WTC11 (cell line): ENCODE measurements around the gene IL10RA. TPM values are rescaled to one million over a fixed set of nuclear protein-coding genes. Genes with fewer than 3 reads are reported as not detected.

Experiments
- ATAC-seq: fragments of 200-7000 bp; cut with Tn5 transposase; 2 replicates; pipeline ENCODE4 v1.10.0; 2021; ENCODE audit warnings: mild to moderate bottlenecking, moderate library complexity
- CTCF ChIA-PET: fragments of 300-600 bp; sonication (Branson Sonifier 250); formaldehyde crosslinking; loops from one replicate; lab custom pipeline; 2021; ENCODE audit warnings: antibody characterized with exemption; lab: Charles Lee
- POLR2A ChIA-PET: fragments of 350-600 bp; sonication (Branson Sonifier 250); formaldehyde crosslinking; loops from one replicate; lab custom pipeline; 2021; ENCODE audit warnings: antibody characterized with exemption; lab: Charles Lee
- DNase-seq: peaks from one replicate; pipeline ENCODE4 v3.0.0; 2021; ENCODE audit warnings: low spot score
- H3K27ac Mint-ChIP-seq: 2 replicates; pipeline ENCODE4 v1.8.0; 2021; ENCODE audit warnings: mixed read lengths
- H3K27me3 Mint-ChIP-seq: 2 replicates; pipeline ENCODE4 v1.8.0; 2021; ENCODE audit warnings: low read depth, mild to moderate bottlenecking, moderate library complexity, mixed read lengths
- H3K36me3 Mint-ChIP-seq: 2 replicates; pipeline ENCODE4 v1.8.0; 2021; ENCODE audit warnings: mixed read lengths
- H3K4me1 Mint-ChIP-seq: 2 replicates; pipeline ENCODE4 v1.8.0; 2022; ENCODE audit warnings: mixed read lengths
- H3K4me3 Mint-ChIP-seq: 2 replicates; pipeline ENCODE4 v1.8.0; 2021; ENCODE audit warnings: mild to moderate bottlenecking, moderate library complexity, mixed read lengths
- H3K9me3 Mint-ChIP-seq: 2 replicates; pipeline ENCODE4 v1.8.0; 2021; ENCODE audit warnings: mixed read lengths
- ELF4 ChIP-seq: sonication (generic); formaldehyde crosslinking; IDR thresholded peaks from 2 replicates; pipeline ENCODE4 v1.8.1; 2022; ENCODE audit warnings: low read depth, mild to moderate bottlenecking, moderate library complexity, missing genetic modification reagents
- EMX1 ChIP-seq: fragments of 250-450 bp; sonication (Bioruptor Pico); IDR thresholded peaks from 2 replicates; pipeline ENCODE4 v1.8.0; 2021; ENCODE audit warnings: mild to moderate bottlenecking
- FOXK1 ChIP-seq: sonication (generic); formaldehyde crosslinking; IDR thresholded peaks from 2 replicates; pipeline ENCODE4 v1.8.0; 2022; ENCODE audit warnings: mild to moderate bottlenecking, moderate library complexity, missing genetic modification reagents
- FOXP1 ChIP-seq: sonication (generic); formaldehyde crosslinking; IDR thresholded peaks from 2 replicates; pipeline ENCODE4 v1.8.0; 2022; ENCODE audit warnings: missing genetic modification reagents, mild to moderate bottlenecking, moderate library complexity, borderline replicate concordance
- GTF2I ChIP-seq: fragments of 250-450 bp; sonication (Bioruptor Pico); conservative IDR thresholded peaks from 2 replicates; pipeline ENCODE4 v1.4.0; 2021; ENCODE audit warnings: mild to moderate bottlenecking
- NR3C1 ChIP-seq: sonication (generic); formaldehyde crosslinking; conservative IDR thresholded peaks from 2 replicates; pipeline ENCODE4 v1.8.1; 2023; ENCODE audit warnings: low read depth, mild to moderate bottlenecking, missing genetic modification reagents
- SMAD4 ChIP-seq: sonication (generic); formaldehyde crosslinking; IDR thresholded peaks from 2 replicates; pipeline ENCODE4 v1.8.0; 2022; ENCODE audit warnings: mild to moderate bottlenecking, missing genetic modification reagents
- ZNF263 ChIP-seq: sonication (generic); formaldehyde crosslinking; IDR thresholded peaks from 2 replicates; pipeline ENCODE4 v1.8.1; 2022; ENCODE audit warnings: low read depth, mild to moderate bottlenecking, moderate library complexity, missing genetic modification reagents
- ZNF416 ChIP-seq: fragments of 250-450 bp; sonication (Bioruptor Pico); IDR thresholded peaks from 2 replicates; pipeline ENCODE4 v1.9.0; 2021; ENCODE audit warnings: mild to moderate bottlenecking, inconsistent platforms
- ZNF671 ChIP-seq: fragments of 250-450 bp; sonication (Bioruptor Pico); IDR thresholded peaks from 2 replicates; pipeline ENCODE4 v1.8.0; 2021; ENCODE audit warnings: mild to moderate bottlenecking
- total RNA-seq: library from RNA; stranded (reverse); gene quantifications from 3 replicates; pipeline ENCODE4 v1.2.3, GENCODE V29; 2021
- TF ChIP-seq, protein P1 (sequence below): sonication (generic); formaldehyde crosslinking; IDR thresholded peaks from 2 replicates; pipeline ENCODE4 v1.8.0; 2022; ENCODE audit warnings: mild to moderate bottlenecking, missing genetic modification reagents
- TF ChIP-seq, protein P2 (sequence below): sonication (generic); formaldehyde crosslinking; IDR thresholded peaks from 2 replicates; pipeline ENCODE4 v1.8.1; 2022; ENCODE audit warnings: mild to moderate bottlenecking, missing genetic modification reagents, moderate library complexity, borderline replicate concordance
- TF ChIP-seq, protein P3 (sequence below): sonication (generic); formaldehyde crosslinking; IDR thresholded peaks from 2 replicates; pipeline ENCODE4 v1.8.1; 2022; ENCODE audit warnings: low read depth, mild to moderate bottlenecking, moderate library complexity, missing genetic modification reagents, borderline replicate concordance
- TF ChIP-seq, protein P4 (sequence below): sonication (generic); formaldehyde crosslinking; IDR thresholded peaks from 2 replicates; pipeline ENCODE4 v1.8.1; 2023; ENCODE audit warnings: mild to moderate bottlenecking, missing genetic modification reagents, borderline replicate concordance
- TF ChIP-seq, protein P5 (sequence below): fragments of 250-450 bp; sonication (Bioruptor Pico); IDR thresholded peaks from 2 replicates; pipeline ENCODE4 v1.9.0; 2021; ENCODE audit warnings: mild to moderate bottlenecking, borderline replicate concordance

The IL10RA gene
- total RNA-seq, 1 experiment from 2014 or later: 0.74 TPM

GRCh38 chr11:117998664-117999353, 12.6 kb downstream of the IL10RA start:
- TF ChIP-seq, protein P1, sequence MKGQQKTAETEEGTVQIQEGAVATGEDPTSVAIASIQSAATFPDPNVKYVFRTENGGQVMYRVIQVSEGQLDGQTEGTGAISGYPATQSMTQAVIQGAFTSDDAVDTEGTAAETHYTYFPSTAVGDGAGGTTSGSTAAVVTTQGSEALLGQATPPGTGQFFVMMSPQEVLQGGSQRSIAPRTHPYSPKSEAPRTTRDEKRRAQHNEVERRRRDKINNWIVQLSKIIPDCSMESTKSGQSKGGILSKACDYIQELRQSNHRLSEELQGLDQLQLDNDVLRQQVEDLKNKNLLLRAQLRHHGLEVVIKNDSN (CRISPR knock-in tag): no peak
- no peak for TF ChIP-seq SMAD4 (CRISPR knock-in tag)
- no peak for TF ChIP-seq FOXP1 (CRISPR knock-in tag)
- TF ChIP-seq EMX1 (CRISPR knock-in tag): no peak
- ATAC-seq (no peak), DNase-seq (no peak)
- POLR2A ChIA-PET: no interaction called here
- Mint-ChIP-seq H3K27me3 (no peaks in the 10 kb centered on the region), H3K27ac (no peak overlapping the region), H3K4me3 (no peak overlapping the region), H3K9me3 (peaks cover 6% of the 10 kb centered on the region), H3K36me3 (no peaks in the 10 kb centered on the region), H3K4me1 (peaks cover 15% of the 10 kb centered on the region)
- CTCF ChIA-PET: no interaction called here

DNA sequence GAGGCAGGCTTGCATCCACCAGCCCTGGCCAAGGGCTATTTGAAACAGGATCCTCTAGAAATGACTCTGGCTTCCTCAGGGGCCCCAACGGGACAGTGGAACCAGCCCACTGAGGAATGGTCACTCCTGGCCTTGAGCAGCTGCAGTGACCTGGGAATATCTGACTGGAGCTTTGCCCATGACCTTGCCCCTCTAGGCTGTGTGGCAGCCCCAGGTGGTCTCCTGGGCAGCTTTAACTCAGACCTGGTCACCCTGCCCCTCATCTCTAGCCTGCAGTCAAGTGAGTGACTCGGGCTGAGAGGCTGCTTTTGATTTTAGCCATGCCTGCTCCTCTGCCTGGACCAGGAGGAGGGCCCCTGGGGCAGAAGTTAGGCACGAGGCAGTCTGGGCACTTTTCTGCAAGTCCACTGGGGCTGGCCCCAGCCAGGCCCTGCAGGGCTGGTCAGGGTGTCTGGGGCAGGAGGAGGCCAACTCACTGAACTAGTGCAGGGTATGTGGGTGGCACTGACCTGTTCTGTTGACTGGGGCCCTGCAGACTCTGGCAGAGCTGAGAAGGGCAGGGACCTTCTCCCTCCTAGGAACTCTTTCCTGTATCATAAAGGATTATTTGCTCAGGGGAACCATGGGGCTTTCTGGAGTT, 13.3 kb downstream of the IL10RA start:
- no peak for DNase-seq
- POLR2A ChIA-PET: no interaction called here
- CTCF ChIA-PET: no interaction called here
- H3K27ac Mint-ChIP-seq: no peak overlapping the region
- H3K36me3 Mint-ChIP-seq: no peaks in the 10 kb centered on the region
- no peak for ATAC-seq
- peaks cover 11% of the 10 kb centered on the region for H3K9me3 Mint-ChIP-seq
- peaks cover 13% of the 10 kb centered on the region for H3K4me1 Mint-ChIP-seq
- no peak overlapping the region for H3K4me3 Mint-ChIP-seq
- no peak for TF ChIP-seq ZNF416 (CRISPR knock-in tag)
- no peaks in the 10 kb centered on the region; the same call in 1 of the 2 replicates for H3K27me3 Mint-ChIP-seq

DNA sequence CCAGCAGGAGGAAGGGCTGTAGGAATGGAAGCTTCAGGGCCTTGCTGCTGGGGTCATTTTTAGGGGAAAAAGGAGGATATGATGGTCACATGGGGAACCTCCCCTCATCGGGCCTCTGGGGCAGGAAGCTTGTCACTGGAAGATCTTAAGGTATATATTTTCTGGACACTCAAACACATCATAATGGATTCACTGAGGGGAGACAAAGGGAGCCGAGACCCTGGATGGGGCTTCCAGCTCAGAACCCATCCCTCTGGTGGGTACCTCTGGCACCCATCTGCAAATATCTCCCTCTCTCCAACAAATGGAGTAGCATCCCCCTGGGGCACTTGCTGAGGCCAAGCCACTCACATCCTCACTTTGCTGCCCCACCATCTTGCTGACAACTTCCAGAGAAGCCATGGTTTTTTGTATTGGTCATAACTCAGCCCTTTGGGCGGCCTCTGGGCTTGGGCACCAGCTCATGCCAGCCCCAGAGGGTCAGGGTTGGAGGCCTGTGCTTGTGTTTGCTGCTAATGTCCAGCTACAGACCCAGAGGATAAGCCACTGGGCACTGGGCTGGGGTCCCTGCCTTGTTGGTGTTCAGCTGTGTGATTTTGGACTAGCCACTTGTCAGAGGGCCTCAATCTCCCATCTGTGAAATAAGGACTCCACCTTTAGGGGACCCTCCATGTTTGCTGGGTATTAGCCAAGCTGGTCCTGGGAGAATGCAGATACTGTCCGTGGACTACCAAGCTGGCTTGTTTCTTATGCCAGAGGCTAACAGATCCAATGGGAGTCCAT, 14.1 kb downstream of the IL10RA start:
- ATAC-seq: no peak
- no peak overlapping the region for H3K4me3 Mint-ChIP-seq
- peaks cover 11% of the 10 kb centered on the region for H3K4me1 Mint-ChIP-seq
- H3K27me3 Mint-ChIP-seq: no peaks in the 10 kb centered on the region; the same call in 1 of the 2 replicates
- DNase-seq: no peak
- H3K9me3 Mint-ChIP-seq: peaks cover 11% of the 10 kb centered on the region
- CTCF ChIA-PET: interaction anchor here (3.5 kb wide), 1 partner anchor 53 kb away, joined by 14 read pairs; no protein-coding TSS in a partner anchor
- no peaks in the 10 kb centered on the region for H3K36me3 Mint-ChIP-seq
- POLR2A ChIA-PET: no interaction called here
- no peak overlapping the region for H3K27ac Mint-ChIP-seq
- no peak for TF ChIP-seq GTF2I
- TF ChIP-seq ELF4 (CRISPR knock-in tag): no peak
- no peak for TF ChIP-seq EMX1 (CRISPR knock-in tag)
- TF ChIP-seq ZNF263 (CRISPR knock-in tag): no peak
- TF ChIP-seq, protein P2, sequence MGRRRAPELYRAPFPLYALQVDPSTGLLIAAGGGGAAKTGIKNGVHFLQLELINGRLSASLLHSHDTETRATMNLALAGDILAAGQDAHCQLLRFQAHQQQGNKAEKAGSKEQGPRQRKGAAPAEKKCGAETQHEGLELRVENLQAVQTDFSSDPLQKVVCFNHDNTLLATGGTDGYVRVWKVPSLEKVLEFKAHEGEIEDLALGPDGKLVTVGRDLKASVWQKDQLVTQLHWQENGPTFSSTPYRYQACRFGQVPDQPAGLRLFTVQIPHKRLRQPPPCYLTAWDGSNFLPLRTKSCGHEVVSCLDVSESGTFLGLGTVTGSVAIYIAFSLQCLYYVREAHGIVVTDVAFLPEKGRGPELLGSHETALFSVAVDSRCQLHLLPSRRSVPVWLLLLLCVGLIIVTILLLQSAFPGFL (CRISPR knock-in tag): no peak
- TF ChIP-seq, protein P3, sequence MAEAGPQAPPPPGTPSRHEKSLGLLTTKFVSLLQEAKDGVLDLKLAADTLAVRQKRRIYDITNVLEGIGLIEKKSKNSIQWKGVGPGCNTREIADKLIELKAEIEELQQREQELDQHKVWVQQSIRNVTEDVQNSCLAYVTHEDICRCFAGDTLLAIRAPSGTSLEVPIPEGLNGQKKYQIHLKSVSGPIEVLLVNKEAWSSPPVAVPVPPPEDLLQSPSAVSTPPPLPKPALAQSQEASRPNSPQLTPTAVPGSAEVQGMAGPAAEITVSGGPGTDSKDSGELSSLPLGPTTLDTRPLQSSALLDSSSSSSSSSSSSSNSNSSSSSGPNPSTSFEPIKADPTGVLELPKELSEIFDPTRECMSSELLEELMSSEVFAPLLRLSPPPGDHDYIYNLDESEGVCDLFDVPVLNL (CRISPR knock-in tag): no peak
- TF ChIP-seq, protein P4, sequence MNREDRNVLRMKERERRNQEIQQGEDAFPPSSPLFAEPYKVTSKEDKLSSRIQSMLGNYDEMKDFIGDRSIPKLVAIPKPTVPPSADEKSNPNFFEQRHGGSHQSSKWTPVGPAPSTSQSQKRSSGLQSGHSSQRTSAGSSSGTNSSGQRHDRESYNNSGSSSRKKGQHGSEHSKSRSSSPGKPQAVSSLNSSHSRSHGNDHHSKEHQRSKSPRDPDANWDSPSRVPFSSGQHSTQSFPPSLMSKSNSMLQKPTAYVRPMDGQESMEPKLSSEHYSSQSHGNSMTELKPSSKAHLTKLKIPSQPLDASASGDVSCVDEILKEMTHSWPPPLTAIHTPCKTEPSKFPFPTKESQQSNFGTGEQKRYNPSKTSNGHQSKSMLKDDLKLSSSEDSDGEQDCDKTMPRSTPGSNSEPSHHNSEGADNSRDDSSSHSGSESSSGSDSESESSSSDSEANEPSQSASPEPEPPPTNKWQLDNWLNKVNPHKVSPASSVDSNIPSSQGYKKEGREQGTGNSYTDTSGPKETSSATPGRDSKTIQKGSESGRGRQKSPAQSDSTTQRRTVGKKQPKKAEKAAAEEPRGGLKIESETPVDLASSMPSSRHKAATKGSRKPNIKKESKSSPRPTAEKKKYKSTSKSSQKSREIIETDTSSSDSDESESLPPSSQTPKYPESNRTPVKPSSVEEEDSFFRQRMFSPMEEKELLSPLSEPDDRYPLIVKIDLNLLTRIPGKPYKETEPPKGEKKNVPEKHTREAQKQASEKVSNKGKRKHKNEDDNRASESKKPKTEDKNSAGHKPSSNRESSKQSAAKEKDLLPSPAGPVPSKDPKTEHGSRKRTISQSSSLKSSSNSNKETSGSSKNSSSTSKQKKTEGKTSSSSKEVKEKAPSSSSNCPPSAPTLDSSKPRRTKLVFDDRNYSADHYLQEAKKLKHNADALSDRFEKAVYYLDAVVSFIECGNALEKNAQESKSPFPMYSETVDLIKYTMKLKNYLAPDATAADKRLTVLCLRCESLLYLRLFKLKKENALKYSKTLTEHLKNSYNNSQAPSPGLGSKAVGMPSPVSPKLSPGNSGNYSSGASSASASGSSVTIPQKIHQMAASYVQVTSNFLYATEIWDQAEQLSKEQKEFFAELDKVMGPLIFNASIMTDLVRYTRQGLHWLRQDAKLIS (CRISPR knock-in tag): no peak
- no peak for TF ChIP-seq FOXK1 (CRISPR knock-in tag)
- TF ChIP-seq NR3C1 (CRISPR knock-in tag): no peak
- TF ChIP-seq, protein P5, sequence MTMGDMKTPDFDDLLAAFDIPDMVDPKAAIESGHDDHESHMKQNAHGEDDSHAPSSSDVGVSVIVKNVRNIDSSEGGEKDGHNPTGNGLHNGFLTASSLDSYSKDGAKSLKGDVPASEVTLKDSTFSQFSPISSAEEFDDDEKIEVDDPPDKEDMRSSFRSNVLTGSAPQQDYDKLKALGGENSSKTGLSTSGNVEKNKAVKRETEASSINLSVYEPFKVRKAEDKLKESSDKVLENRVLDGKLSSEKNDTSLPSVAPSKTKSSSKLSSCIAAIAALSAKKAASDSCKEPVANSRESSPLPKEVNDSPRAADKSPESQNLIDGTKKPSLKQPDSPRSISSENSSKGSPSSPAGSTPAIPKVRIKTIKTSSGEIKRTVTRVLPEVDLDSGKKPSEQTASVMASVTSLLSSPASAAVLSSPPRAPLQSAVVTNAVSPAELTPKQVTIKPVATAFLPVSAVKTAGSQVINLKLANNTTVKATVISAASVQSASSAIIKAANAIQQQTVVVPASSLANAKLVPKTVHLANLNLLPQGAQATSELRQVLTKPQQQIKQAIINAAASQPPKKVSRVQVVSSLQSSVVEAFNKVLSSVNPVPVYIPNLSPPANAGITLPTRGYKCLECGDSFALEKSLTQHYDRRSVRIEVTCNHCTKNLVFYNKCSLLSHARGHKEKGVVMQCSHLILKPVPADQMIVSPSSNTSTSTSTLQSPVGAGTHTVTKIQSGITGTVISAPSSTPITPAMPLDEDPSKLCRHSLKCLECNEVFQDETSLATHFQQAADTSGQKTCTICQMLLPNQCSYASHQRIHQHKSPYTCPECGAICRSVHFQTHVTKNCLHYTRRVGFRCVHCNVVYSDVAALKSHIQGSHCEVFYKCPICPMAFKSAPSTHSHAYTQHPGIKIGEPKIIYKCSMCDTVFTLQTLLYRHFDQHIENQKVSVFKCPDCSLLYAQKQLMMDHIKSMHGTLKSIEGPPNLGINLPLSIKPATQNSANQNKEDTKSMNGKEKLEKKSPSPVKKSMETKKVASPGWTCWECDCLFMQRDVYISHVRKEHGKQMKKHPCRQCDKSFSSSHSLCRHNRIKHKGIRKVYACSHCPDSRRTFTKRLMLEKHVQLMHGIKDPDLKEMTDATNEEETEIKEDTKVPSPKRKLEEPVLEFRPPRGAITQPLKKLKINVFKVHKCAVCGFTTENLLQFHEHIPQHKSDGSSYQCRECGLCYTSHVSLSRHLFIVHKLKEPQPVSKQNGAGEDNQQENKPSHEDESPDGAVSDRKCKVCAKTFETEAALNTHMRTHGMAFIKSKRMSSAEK: no peak
- TF ChIP-seq ZNF671 (CRISPR knock-in tag): no peak
